GM10847 (cell line): ENCODE data around the gene KSR2.

Source experiments
- POLR2A ChIP-seq: IDR thresholded peaks from 2 replicates; pipeline ENCODE4 v1.6.1; 2011; ENCODE audit not compliant: insufficient read length; ENCODE audit errors: extremely low read depth

Gene KSR2

GRCh38 chr12:117912756-117913155 is 56.0 kb downstream of the KSR2 start:
- TF ChIP-seq POLR2A, result no peak

GRCh38 chr12:117908411-117908810 is 60.4 kb downstream of the KSR2 start:
- TF ChIP-seq POLR2A, result no peak

GRCh38 chr12:117907108-117907689 is 61.6 kb downstream of the KSR2 start:
- no peak for TF ChIP-seq POLR2A

- TF ChIP-seq POLR2A, result no peak
Observed at GRCh38 chr12:117904051-117904450, 64.7 kb downstream of the KSR2 start.

- TF ChIP-seq POLR2A, result no peak
Observed at GRCh38 chr12:117903110-117903840, 65.5 kb downstream of the KSR2 start.

GRCh38 chr12:117901631-117902030 is 67.2 kb downstream of the KSR2 start:
- TF ChIP-seq POLR2A, result no peak

GRCh38 chr12:117900561-117900960 is 68.2 kb downstream of the KSR2 start:
- TF ChIP-seq POLR2A, result no peak

GRCh38 chr12:117897372-117898161 is 71.2 kb downstream of the KSR2 start:
- no peak for TF ChIP-seq POLR2A

GRCh38 chr12:117896009-117896408 is 72.8 kb downstream of the KSR2 start:
- no peak for TF ChIP-seq POLR2A

GRCh38 chr12:117892441-117892840 is 76.3 kb downstream of the KSR2 start:
- no peak for TF ChIP-seq POLR2A

GRCh38 chr12:117890644-117891043 is 78.1 kb downstream of the KSR2 start:
- no peak for TF ChIP-seq POLR2A

GRCh38 chr12:117890137-117890536 is 78.7 kb downstream of the KSR2 start:
- TF ChIP-seq POLR2A, result no peak

GRCh38 chr12:117889098-117889497 is 79.7 kb downstream of the KSR2 start:
- TF ChIP-seq POLR2A, result no peak

GRCh38 chr12:117885211-117885610 is 83.6 kb downstream of the KSR2 start:
- TF ChIP-seq POLR2A, result no peak

GRCh38 chr12:117884161-117884560 is 84.6 kb downstream of the KSR2 start:
- TF ChIP-seq POLR2A, result no peak

- no peak for TF ChIP-seq POLR2A
Observed at GRCh38 chr12:117882603-117883184, 86.1 kb downstream of the KSR2 start.
